Measurements from ENCODE around the gene BFSP2. TPM values are rescaled to one million over a fixed set of nuclear protein-coding genes. Genes with fewer than 3 reads are reported as not detected.
A peak's percentile ranks its signal among the peaks of the same experiment; 100 is the strongest.

The BFSP2 gene
- total RNA-seq, 6 experiments from 2014 or later: not detected

GRCh38 chr3:133388696-133389395 is 11.0 kb upstream of the BFSP2 start:
- TF ChIP-seq CTCF (IDR thresholded peaks at IDR 0.05): no peak
- TF ChIP-seq POLR2A (IDR thresholded peaks at IDR 0.05): no peak
- Histone ChIP-seq H3K36me3 (no peaks in the 10 kb centered on the region), H3K4me1 (no peaks in the 10 kb centered on the region), H3K27me3 (no peaks in the 10 kb centered on the region), H3K4me3 (no peak overlapping the region), H3K27ac (no peak overlapping the region), H3K9me3 (no peaks in the 10 kb centered on the region)
- intact Hi-C loops (cut with DNase I): loop anchor here (10.0 kb wide), 1 partner anchor 344 kb away; no protein-coding TSS in a partner anchor
- WGBS (ENCODE audit: insufficient coverage, low coverage, low lambda C conversion rate, missing lambda C conversion rate): 60% methylated on average over 1 of the region's 4 CpGs
- DNase-seq (no peak), ATAC-seq (no peak)

GRCh38 chr3:133390715-133391114 is 9.1 kb upstream of the BFSP2 start:
- DNase-seq: no peak
- no peaks in the 10 kb centered on the region for H3K9me3 ChIP-seq
- intact Hi-C loops (cut with DNase I): no loop called here
- no peaks in the 10 kb centered on the region for H3K36me3 ChIP-seq
- TF ChIP-seq POLR2A (IDR thresholded peaks at IDR 0.05) (no peak), CTCF (IDR thresholded peaks at IDR 0.05) (no peak)
- no peak for ATAC-seq
- H3K4me1 ChIP-seq: no peaks in the 10 kb centered on the region
- H3K27me3 ChIP-seq: no peaks in the 10 kb centered on the region
- WGBS (ENCODE audit: insufficient coverage, low coverage, low lambda C conversion rate, missing lambda C conversion rate): 83% methylated on average over 4 of the region's 4 CpGs
- no peak overlapping the region for H3K27ac ChIP-seq
- no peak overlapping the region for H3K4me3 ChIP-seq

DNA sequence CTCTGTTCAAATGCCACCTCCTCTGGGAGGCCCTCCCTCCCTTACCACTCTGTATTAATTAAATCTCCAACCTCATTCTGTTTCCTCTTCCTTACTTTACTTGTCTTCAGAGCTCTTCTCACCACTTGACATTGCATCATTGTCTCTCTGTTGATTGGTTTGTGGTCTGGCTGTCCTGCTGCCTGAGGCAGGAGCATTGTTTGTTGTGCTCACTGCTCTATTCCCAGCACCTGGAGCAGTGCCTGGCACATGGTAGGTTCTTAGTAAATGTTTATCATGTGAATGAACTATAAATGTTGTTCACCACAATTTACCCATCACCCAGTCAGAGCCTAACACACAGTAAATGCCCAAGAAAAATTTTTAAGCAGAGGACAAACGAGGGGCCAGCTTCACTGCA is 6.7 kb upstream of the BFSP2 start:
- peak in 1 of 4 donors; percentile 38 for ATAC-seq
- intact Hi-C loops (cut with DNase I): no loop called here
- Histone ChIP-seq H3K4me3 (no peak overlapping the region), H3K4me1 (no peaks in the 10 kb centered on the region), H3K36me3 (no peaks in the 10 kb centered on the region), H3K27ac (no peak overlapping the region), H3K27me3 (no peaks in the 10 kb centered on the region), H3K9me3 (no peaks in the 10 kb centered on the region)
- no peak for DNase-seq
- 45% methylated on average over 1 of the region's 1 CpG for WGBS (ENCODE audit: insufficient coverage, low coverage, low lambda C conversion rate, missing lambda C conversion rate)
- TF ChIP-seq POLR2A (IDR thresholded peaks at IDR 0.05) (no peak), CTCF (IDR thresholded peaks at IDR 0.05) (no peak)

- Histone ChIP-seq H3K27ac (no peak overlapping the region), H3K36me3 (no peaks in the 10 kb centered on the region), H3K4me1 (no peaks in the 10 kb centered on the region), H3K4me3 (no peak overlapping the region), H3K27me3 (no peaks in the 10 kb centered on the region), H3K9me3 (no peaks in the 10 kb centered on the region)
- DNase-seq: no peak
- no peak for TF ChIP-seq CTCF (IDR thresholded peaks at IDR 0.05)
- no peak for TF ChIP-seq POLR2A (IDR thresholded peaks at IDR 0.05)
- no peak for ATAC-seq
- 65% methylated on average over 7 of the region's 7 CpGs for WGBS (ENCODE audit: insufficient coverage, low coverage, low lambda C conversion rate, missing lambda C conversion rate)
- intact Hi-C loops (cut with DNase I): no loop called here
Observed at GRCh38 chr3:133393691-133394474, 6.0 kb upstream of the BFSP2 start.
